ENCODE results near the gene MDK. TPM values are rescaled to one million over a fixed set of nuclear protein-coding genes. Genes with fewer than 3 reads are reported as not detected.

Gene MDK
- 5.2 and 6.5 TPM in 2 replicates for total RNA-seq

- intact Hi-C loops (cut with micrococcal nuclease), result loop anchor here (1.0 to 10.0 kb wide), 2 partner anchors 8 to 294 kb away; no protein-coding TSS in a partner anchor
Observed at GRCh38 chr11:46381048-46381818, at the start of gene MDK. TSS of gene MDK (plus strand) at chr11:46381669. CDS start at chr11:46382058, 389 bp downstream.

- intact Hi-C loops (cut with micrococcal nuclease), result no loop called here
Observed at GRCh38 chr11:46332093-46332567, 49.3 kb upstream of the MDK start.

GRCh38 chr11:46332568-46333393, 48.7 kb upstream of the MDK start:
- intact Hi-C loops (cut with micrococcal nuclease), result no loop called here

DNA sequence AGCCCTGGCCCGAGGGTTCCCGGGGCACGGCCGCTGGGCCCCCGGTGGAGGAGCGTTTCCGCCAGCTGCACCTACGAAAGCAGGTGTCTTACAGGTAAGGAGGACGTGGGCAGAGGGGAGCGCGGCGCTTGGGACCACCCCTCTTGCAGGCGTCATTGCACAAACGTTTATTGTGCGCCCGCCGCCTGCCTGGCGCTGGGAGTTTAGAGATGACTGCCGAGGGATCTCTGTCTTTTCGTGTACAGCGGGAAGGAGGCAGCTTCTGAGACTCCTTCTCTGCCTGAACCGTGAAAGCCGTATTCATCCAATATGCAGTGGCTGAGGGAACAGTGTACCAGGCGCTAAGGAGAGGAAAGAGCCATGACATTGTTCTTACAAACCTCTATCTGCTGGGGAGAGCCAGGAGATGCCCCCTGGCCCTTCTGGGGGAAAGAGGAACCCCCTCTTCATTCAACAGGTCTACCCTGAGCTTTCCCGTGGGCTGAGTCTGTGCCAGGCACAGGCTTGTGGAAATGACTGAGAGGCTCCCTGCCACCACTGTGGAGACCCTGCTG, 48.0 kb upstream of the MDK start:
- intact Hi-C loops (cut with micrococcal nuclease), result no loop called here

- intact Hi-C loops (cut with micrococcal nuclease), result no loop called here
Observed at GRCh38 chr11:46334211-46334610, 47.3 kb upstream of the MDK start.

GRCh38 chr11:46335271-46335670, 46.2 kb upstream of the MDK start:
- intact Hi-C loops (cut with micrococcal nuclease), result no loop called here

GRCh38 chr11:46335890-46336562, 45.4 kb upstream of the MDK start:
- intact Hi-C loops (cut with micrococcal nuclease), result no loop called here

DNA sequence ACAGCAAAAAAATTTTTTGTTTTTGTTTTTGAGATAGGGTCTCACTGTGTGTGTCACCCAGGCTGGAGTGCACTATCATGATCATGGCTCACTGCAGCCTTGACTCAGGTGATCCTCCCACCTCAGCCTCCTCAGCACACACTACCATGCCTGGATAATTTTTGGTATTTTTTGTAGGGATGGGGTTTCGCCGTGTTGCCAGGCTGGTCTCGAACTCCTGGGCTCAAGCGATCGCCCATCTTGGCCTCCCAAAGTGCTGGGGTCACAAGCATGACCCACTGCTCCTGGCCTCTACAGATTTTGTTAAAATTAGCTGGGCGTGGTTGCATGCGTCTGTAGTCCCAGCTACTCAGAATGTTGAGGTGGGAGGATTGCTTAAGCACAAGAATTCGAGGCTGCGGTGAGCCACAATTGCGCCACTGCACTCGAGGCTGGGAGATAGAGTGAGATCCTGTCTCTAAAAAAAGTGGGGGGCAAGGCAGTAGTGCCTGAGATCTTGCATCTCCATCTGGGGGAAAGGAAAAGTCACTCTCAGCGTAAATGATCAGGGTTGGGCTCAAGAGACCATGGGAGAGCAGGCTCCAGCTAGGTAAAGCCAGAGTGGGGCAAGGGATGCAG, 44.8 kb upstream of the MDK start:
- intact Hi-C loops (cut with micrococcal nuclease), result no loop called here

- intact Hi-C loops (cut with micrococcal nuclease), result no loop called here
Observed at GRCh38 chr11:46337626-46338345, 43.7 kb upstream of the MDK start.

- intact Hi-C loops (cut with micrococcal nuclease), result no loop called here
Observed at GRCh38 chr11:46338636-46338987, 42.9 kb upstream of the MDK start.

DNA sequence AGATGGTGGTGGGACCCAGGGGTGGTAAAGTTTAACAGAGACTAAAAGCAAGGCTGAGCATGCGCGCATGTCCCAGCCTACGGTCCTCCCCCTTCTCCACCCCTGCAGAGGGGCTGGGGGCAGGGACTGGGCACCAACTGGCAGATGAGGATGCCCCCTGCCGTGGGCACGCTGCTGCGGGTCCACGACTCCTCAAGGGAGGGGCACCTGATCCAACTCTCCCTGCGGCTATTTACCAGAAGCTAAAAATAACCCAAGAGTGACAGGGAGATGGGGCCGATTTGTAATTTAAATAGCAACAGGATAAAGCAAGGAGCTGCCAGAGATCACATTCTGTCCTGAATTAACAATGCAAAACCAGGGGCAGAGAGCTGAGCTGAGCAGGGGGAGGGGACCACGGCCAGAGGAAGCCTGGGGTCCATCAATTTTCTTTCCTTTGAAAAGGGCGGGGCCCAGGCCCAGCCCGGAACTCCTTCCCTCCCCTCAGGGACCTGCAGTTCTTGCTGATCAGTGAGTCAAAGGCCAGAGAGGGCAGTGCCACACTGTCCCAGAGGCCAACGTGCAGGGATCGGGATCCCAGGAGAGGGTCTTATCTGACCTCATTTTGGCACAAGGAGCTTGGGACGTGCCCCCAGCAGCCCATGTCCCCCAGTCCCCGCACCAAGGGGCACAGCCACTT, 42.3 kb upstream of the MDK start:
- intact Hi-C loops (cut with micrococcal nuclease), result no loop called here

DNA sequence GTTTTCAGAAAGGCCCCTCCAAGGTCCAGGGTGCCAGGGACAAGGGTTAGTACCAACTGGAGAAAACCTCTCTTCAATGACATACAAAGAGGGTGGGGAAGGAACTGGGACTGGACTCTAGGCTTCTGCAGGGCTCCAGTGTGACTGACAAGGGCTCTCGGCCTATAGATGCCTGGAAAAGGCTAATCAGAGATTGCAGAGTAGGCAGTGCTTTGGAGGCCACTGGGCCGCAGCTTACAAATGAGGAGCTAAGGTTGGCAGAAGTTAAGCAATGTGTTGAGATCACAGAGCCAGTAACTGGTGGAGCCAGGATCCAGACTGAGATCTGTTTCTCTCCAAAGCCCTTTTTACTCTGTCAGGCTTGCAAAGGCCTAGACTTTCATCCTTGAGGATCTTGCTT, 41.7 kb upstream of the MDK start:
- intact Hi-C loops (cut with micrococcal nuclease), result no loop called here

DNA sequence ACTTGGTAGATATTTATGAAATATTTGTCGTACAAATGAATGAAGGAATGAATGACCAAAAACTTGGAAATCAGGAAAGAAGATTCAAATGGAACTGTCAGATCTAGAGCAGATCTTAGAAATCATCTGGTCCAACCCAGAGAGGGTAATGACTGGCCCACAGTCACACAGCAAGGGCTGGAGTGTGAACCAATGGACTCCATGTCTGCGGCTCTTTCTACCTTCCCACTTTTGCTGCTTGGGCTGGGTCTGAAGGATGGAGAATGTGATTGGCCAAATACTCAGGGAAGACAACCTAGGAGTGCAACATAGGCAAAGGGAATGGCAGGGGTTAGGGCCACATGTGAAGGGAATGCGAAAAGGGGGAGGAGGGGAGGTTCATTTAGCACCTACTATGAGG, 40.0 kb upstream of the MDK start:
- intact Hi-C loops (cut with micrococcal nuclease), result no loop called here

- intact Hi-C loops (cut with micrococcal nuclease), result no loop called here
Observed at GRCh38 chr11:46342239-46342638, 39.2 kb upstream of the MDK start.

- intact Hi-C loops (cut with micrococcal nuclease), result no loop called here
Observed at GRCh38 chr11:46343520-46343919, 37.9 kb upstream of the MDK start.

DNA sequence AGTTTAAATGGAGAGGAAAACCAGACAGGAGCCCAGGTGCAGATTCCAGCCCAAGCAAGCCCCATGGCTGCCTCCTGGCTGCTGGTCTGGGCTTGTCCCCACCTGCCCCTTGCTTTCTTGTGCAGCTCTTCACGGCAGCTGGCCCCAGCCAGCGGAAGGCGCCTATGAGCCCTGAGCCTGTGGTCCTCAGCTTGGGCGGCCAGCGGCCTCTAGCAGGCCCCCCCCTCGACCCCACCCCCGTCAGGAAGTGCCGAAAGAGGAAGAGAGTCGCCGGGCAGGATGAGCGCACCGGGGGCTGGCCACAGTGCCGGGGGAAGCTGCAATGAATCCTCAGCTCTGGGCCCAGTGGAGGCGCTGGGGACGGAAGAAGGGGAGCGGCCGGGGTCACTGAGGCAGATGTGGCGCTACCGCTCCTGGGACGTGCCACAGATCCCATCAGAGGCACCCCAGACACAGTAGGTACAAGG, 36.3 kb upstream of the MDK start:
- intact Hi-C loops (cut with micrococcal nuclease), result loop anchor here (5.0 kb wide), 1 partner anchor 498 kb away; the partner anchor contains the start of gene CRY2

- intact Hi-C loops (cut with micrococcal nuclease), result loop anchor here (1.0 to 5.0 kb wide), 6 partner anchors 15 to 1081 kb away; partner anchors contain the start of genes AMBRA1, CRY2, PEX16 and PHF21A
Observed at GRCh38 chr11:46345881-46346484, 35.5 kb upstream of the MDK start.

GRCh38 chr11:46346886-46347636, 34.4 kb upstream of the MDK start, which contains the start of gene DGKZ:
TSS of gene DGKZ (plus strand) at chr11:46347463. CDS start at chr11:46347660, 197 bp downstream.
- intact Hi-C loops (cut with micrococcal nuclease), result loop anchor here (1.0 to 5.0 kb wide), 10 partner anchors 16 to 1080 kb away; partner anchors contain the start of genes AMBRA1, ARHGAP1, CRY2 and PEX16
